GM23338 (cell line): ENCODE data around the gene PCYT2. TPM values are rescaled to one million over a fixed set of nuclear protein-coding genes. Genes with fewer than 3 reads are reported as not detected.

Experiments
- ATAC-seq: fragments of 200-7000 bp; cut with Tn5 transposase; 3 replicates; pipeline ENCODE4 v1.9.1; 2020
- DNase-seq: peaks from one replicate; pipeline ENCODE4 v3.0.0-alpha.2; 2015; ENCODE audit warnings: low spot score
- H2AFZ ChIP-seq: fragments of 200-600 bp; sonication (generic); 2 replicates; pipeline ENCODE4 v1.8.0; 2016; ENCODE audit warnings: antibody characterized with exemption, mild to moderate bottlenecking, moderate library complexity
- H3F3A ChIP-seq: fragments of 200-600 bp; sonication (generic); replicated peaks from 2 replicates; pipeline ENCODE4 v1.8.0; 2017; ENCODE audit warnings: antibody characterized with exemption, mixed run types, low read depth
- H3K27ac ChIP-seq: fragments of 200-600 bp; sonication (generic); 2 replicates; pipeline ENCODE4 v1.6.1; 2016; ENCODE audit warnings: low read depth
- H3K27me3 ChIP-seq: fragments of 200-600 bp; sonication (generic); 2 replicates; pipeline ENCODE4 v1.8.0; 2016; ENCODE audit warnings: mild to moderate bottlenecking, mixed run types, moderate library complexity; ENCODE audit not compliant: insufficient read depth
- H3K36me3 ChIP-seq: fragments of 200-600 bp; sonication (generic); 2 replicates; pipeline ENCODE4 v1.8.0; 2016; ENCODE audit warnings: mild to moderate bottlenecking; ENCODE audit not compliant: insufficient read depth
- H3K4me1 ChIP-seq: fragments of 200-600 bp; sonication (generic); 2 replicates; pipeline ENCODE4 v1.8.0; 2016; ENCODE audit warnings: mild to moderate bottlenecking, moderate library complexity; ENCODE audit not compliant: insufficient read depth
- H3K4me2 ChIP-seq: fragments of 200-600 bp; sonication (generic); 2 replicates; pipeline ENCODE4 v1.7.1; 2017; ENCODE audit warnings: mixed run types
- H3K4me3 ChIP-seq: fragments of 200-600 bp; sonication (generic); 2 replicates; pipeline ENCODE4 v1.6.1; 2016; ENCODE audit warnings: mixed run types
- H3K79me2 ChIP-seq: fragments of 200-600 bp; sonication (generic); replicated peaks from 2 replicates; pipeline ENCODE4 v1.8.0; 2017; ENCODE audit warnings: mild to moderate bottlenecking; ENCODE audit not compliant: insufficient read depth
- H3K9me2 ChIP-seq: fragments of 200-600 bp; sonication (generic); 2 replicates; pipeline ENCODE4 v1.8.0; 2017; ENCODE audit not compliant: insufficient read depth
- H4K20me1 ChIP-seq: fragments of 200-600 bp; sonication (generic); replicated peaks from 2 replicates; pipeline ENCODE4 v1.8.0; 2017; ENCODE audit warnings: mild to moderate bottlenecking; ENCODE audit not compliant: insufficient read depth
- H3K27ac Mint-ChIP-seq: 2 replicates; pipeline ENCODE4 v1.8.0; 2020; ENCODE audit warnings: inconsistent platforms, mild to moderate bottlenecking, moderate library complexity, mixed read lengths
- H3K27me3 Mint-ChIP-seq: 3 replicates; pipeline ENCODE4 v1.8.0; 2022; ENCODE audit warnings: low read depth, mild to moderate bottlenecking, moderate library complexity, mixed read lengths, inconsistent platforms; ENCODE audit not compliant: insufficient read depth, poor library complexity
- H3K36me3 Mint-ChIP-seq: 3 replicates; pipeline ENCODE4 v1.8.0; 2021; ENCODE audit warnings: low read depth, mild to moderate bottlenecking, inconsistent platforms, moderate library complexity, mixed read lengths
- H3K4me1 Mint-ChIP-seq: 3 replicates; pipeline ENCODE4 v1.8.0; 2020; ENCODE audit warnings: mild to moderate bottlenecking, inconsistent platforms, mixed read lengths
- H3K4me3 Mint-ChIP-seq: 3 replicates; pipeline ENCODE4 v1.8.0; 2021; ENCODE audit warnings: moderate library complexity, mild to moderate bottlenecking, inconsistent platforms, mixed read lengths
- H3K9me3 Mint-ChIP-seq: 3 replicates; pipeline ENCODE4 v1.8.0; 2020; ENCODE audit warnings: moderate library complexity, mild to moderate bottlenecking, inconsistent platforms, mixed read lengths
- CREB1 ChIP-seq: fragments of 250-450 bp; sonication (Bioruptor Pico); IDR thresholded peaks from 2 replicates; pipeline ENCODE4 v1.5.0; 2020; ENCODE audit warnings: low read depth, mild to moderate bottlenecking, moderate library complexity
- ETS1 ChIP-seq: IDR thresholded peaks from 2 replicates; pipeline ENCODE4 v1.6.1; 2016; ENCODE audit warnings: antibody characterized with exemption
- EZH2 ChIP-seq: fragments of 200-600 bp; sonication (generic); IDR thresholded peaks from one replicate; pipeline ENCODE4 v1.8.0; 2017; ENCODE audit warnings: antibody characterized with exemption, mild to moderate bottlenecking, low read depth; ENCODE audit not compliant: unreplicated experiment
- NANOG ChIP-seq: IDR thresholded peaks from 2 replicates; pipeline ENCODE4 v1.6.1; 2016; ENCODE audit warnings: antibody characterized with exemption, borderline replicate concordance
- STAT1 ChIP-seq: IDR thresholded peaks from one replicate; pipeline ENCODE4 v1.6.1; 2016; ENCODE audit warnings: antibody characterized with exemption; ENCODE audit not compliant: unreplicated experiment
- ZNF114 ChIP-seq: fragments of 250-450 bp; sonication (Bioruptor Pico); IDR thresholded peaks from 2 replicates; pipeline ENCODE4 v1.5.0; 2020; ENCODE audit warnings: mild to moderate bottlenecking, moderate library complexity
- ZNF331 ChIP-seq: fragments of 250-450 bp; sonication (Bioruptor Pico); IDR thresholded peaks from 2 replicates; pipeline ENCODE4 v1.5.0; 2020; ENCODE audit warnings: low read depth, mild to moderate bottlenecking, moderate library complexity
- ZNF462 ChIP-seq: fragments of 250-450 bp; sonication (Bioruptor Pico); IDR thresholded peaks from 2 replicates; pipeline ENCODE4 v1.5.0; 2020; ENCODE audit warnings: mild to moderate bottlenecking, moderate library complexity
- polyA plus RNA-seq: library from polyadenylated mRNA; unstranded; fragments of >200 nt; fragmentation: Nextera tagmentation; extraction: Ambion mirVana; gene quantifications from 2 replicates; pipeline ENCODE4 v1.2.1, GENCODE V29; 2016
- total RNA-seq: library from RNA; depleted of rRNA; stranded (reverse); fragments of >200 nt; shearing (Covaris generic); gene quantifications from 2 replicates; pipeline ENCODE4 v1.2.3, GENCODE V29; 2014
- TF ChIP-seq, protein P1 (sequence below): IDR thresholded peaks from one replicate; pipeline ENCODE4 v1.6.1; 2018; ENCODE audit warnings: antibody characterized with exemption; ENCODE audit not compliant: unreplicated experiment
- TF ChIP-seq, protein P2 (sequence below), 2 experiments: fragments of 200-600 bp in 1 of 2; sonication (generic) in 1 of 2; conservative IDR thresholded peaks; 2 replicates each; pipeline versions ENCODE4 v1.5.1 to v1.6.1; 2016 to 2017; ENCODE audit warnings: antibody characterized with exemption in 2 of 2, low read depth in 2 of 2, mild to moderate bottlenecking in 2 of 2, moderate library complexity in 1 of 2

PCYT2 gene
- total and polyA plus RNA-seq, 2 experiments from 2014 or later, result 51.6 to 82.9 TPM

DNA sequence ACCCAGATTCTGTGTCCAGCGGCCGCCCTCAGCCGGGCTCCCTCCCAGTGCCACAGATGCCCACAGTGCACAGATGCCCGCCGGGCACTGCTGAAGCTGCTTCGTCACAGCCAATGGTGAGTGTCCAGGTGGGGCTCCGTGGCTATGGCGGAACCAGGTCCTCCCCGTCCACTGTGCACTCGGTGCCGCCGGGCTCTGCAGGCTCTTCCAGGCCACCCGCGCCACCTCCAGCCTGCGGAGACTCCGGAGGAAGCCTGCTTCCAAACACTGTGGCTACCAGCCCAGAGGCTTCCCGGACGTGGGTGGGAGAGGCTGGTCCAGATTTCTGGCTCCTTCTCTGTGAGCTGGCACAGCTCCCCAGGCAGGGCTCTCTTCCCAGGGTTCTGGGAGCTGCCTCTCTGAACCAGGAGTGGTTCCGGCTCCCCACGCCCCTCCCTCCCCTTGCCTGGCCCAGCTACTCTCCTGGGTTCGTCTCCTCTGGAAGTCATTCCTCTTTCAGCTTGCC lies 28.7 kb upstream of the PCYT2 start (continued):
- TF ChIP-seq ZNF462 (CRISPR knock-in tag) (no peak), STAT1 (no peak), CREB1 (CRISPR knock-in tag) (no peak)

DNA sequence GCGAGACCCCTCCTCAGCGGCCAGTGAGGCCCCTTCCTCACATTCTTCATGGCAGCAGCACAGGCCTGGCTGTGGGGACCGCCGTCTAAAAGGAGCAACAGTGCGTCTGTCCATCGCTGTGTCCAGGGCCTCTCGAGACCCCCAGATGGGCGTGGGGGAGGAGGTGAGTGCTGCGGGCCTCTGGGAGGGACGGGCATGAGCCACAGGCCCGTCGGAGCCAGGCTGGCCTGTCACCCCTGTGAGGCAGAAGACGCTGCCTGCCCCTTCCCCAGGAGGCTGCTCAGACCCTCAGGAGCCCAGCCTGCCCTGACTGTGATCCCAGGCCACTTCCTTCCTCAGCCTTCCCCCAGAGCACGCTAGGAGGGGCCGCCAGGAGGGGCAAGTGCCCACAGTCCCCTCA lies 28.0 kb upstream of the PCYT2 start:
- Histone ChIP-seq H2AFZ (no peak overlapping the region), H3K9me2 (no peaks in the 10 kb centered on the region), H3K4me3 (no peak overlapping the region), H4K20me1 (no peaks in the 10 kb centered on the region; the same call in 1 of the 2 replicates), H3K27ac (no peak overlapping the region), H3K27me3 (peaks cover 4% of the 10 kb centered on the region; the same call in 1 of the 2 replicates), H3K36me3 (no peaks in the 10 kb centered on the region), H3K4me1 (peaks cover 10% of the 10 kb centered on the region), H3K4me2 (no peak overlapping the region), H3K79me2 (peaks cover 12% of the 10 kb centered on the region; the same call in 1 of the 2 replicates), H3F3A (peaks cover 10% of the 10 kb centered on the region; the same call in 1 of the 2 replicates)
- TF ChIP-seq EZH2 (no peak), ZNF114 (CRISPR knock-in tag) (no peak), NANOG (no peak), CREB1 (CRISPR knock-in tag) (no peak), ETS1 (no peak), ZNF331 (no peak), STAT1 (no peak)
- TF ChIP-seq, protein P1, sequence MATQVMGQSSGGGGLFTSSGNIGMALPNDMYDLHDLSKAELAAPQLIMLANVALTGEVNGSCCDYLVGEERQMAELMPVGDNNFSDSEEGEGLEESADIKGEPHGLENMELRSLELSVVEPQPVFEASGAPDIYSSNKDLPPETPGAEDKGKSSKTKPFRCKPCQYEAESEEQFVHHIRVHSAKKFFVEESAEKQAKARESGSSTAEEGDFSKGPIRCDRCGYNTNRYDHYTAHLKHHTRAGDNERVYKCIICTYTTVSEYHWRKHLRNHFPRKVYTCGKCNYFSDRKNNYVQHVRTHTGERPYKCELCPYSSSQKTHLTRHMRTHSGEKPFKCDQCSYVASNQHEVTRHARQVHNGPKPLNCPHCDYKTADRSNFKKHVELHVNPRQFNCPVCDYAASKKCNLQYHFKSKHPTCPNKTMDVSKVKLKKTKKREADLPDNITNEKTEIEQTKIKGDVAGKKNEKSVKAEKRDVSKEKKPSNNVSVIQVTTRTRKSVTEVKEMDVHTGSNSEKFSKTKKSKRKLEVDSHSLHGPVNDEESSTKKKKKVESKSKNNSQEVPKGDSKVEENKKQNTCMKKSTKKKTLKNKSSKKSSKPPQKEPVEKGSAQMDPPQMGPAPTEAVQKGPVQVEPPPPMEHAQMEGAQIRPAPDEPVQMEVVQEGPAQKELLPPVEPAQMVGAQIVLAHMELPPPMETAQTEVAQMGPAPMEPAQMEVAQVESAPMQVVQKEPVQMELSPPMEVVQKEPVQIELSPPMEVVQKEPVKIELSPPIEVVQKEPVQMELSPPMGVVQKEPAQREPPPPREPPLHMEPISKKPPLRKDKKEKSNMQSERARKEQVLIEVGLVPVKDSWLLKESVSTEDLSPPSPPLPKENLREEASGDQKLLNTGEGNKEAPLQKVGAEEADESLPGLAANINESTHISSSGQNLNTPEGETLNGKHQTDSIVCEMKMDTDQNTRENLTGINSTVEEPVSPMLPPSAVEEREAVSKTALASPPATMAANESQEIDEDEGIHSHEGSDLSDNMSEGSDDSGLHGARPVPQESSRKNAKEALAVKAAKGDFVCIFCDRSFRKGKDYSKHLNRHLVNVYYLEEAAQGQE, result no peak
- TF ChIP-seq, protein P2, sequence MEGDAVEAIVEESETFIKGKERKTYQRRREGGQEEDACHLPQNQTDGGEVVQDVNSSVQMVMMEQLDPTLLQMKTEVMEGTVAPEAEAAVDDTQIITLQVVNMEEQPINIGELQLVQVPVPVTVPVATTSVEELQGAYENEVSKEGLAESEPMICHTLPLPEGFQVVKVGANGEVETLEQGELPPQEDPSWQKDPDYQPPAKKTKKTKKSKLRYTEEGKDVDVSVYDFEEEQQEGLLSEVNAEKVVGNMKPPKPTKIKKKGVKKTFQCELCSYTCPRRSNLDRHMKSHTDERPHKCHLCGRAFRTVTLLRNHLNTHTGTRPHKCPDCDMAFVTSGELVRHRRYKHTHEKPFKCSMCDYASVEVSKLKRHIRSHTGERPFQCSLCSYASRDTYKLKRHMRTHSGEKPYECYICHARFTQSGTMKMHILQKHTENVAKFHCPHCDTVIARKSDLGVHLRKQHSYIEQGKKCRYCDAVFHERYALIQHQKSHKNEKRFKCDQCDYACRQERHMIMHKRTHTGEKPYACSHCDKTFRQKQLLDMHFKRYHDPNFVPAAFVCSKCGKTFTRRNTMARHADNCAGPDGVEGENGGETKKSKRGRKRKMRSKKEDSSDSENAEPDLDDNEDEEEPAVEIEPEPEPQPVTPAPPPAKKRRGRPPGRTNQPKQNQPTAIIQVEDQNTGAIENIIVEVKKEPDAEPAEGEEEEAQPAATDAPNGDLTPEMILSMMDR (conservative IDR thresholded peaks at IDR 0.05; ENCODE audit: low read depth in 2 of 2), result 0 out of 4 replicates have a peak, but pooled peaks of 1 of the 2 experiments have one; percentile 5
- Mint-ChIP-seq H3K27ac (no peak overlapping the region), H3K4me3 (no peak overlapping the region; the same call in 2 of the 3 replicates), H3K27me3 (peaks cover 35% of the 10 kb centered on the region), H3K9me3 (no peaks in the 10 kb centered on the region), H3K36me3 (peaks cover 18% of the 10 kb centered on the region), H3K4me1 (peaks cover 23% of the 10 kb centered on the region)
- ATAC-seq, result no peak
- DNase-seq, result no peak
